ENCODE data around the gene DCX.

Gene DCX

GRCh38 chrX:111376486-111376885, 35.5 kb downstream of the DCX start:
- no peak for TF ChIP-seq CTCF (IDR thresholded peaks at IDR 0.05; ENCODE audit: low read depth, low read length)
- no peak overlapping the region for H3K4me3 ChIP-seq (ENCODE audit: low read depth, low read length)

DNA sequence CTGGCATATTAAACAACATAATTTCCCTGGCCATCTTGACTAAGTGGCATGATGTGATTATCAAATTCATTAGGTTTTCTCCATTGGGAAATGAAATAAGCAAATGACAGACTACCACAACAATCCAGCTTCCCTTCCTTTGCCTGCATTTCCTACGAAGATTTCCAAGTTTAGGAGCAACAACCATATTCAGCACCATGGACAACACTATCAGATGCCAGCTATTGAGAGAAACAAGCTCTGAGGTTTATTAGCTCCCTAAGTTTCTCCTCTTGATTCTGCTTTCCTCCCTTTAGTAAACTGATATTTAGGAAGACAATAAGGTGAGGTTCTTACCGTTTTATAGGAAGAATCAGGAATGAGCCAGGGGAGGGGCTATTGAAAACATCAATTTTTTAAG, 36.2 kb downstream of the DCX start:
- TF ChIP-seq CTCF (IDR thresholded peaks at IDR 0.05; ENCODE audit: low read depth, low read length): no peak
- H3K4me3 ChIP-seq (ENCODE audit: low read depth, low read length): no peak overlapping the region

- TF ChIP-seq CTCF (IDR thresholded peaks at IDR 0.05; ENCODE audit: low read depth, low read length): no peak
These were observed 39.9 kb downstream of the DCX start for GRCh38 chrX:111372086-111372485.

GRCh38 chrX:111365770-111366325, 46.1 kb downstream of the DCX start:
- no peak overlapping the region for H3K4me3 ChIP-seq (ENCODE audit: low read depth, low read length)
- TF ChIP-seq CTCF (IDR thresholded peaks at IDR 0.05; ENCODE audit: low read depth, low read length): no peak

More at GRCh38 chrX:111372086-111372485, 39.9 kb downstream of the DCX start:
- H3K4me3 ChIP-seq (ENCODE audit: low read depth, low read length): no peak overlapping the region

DNA sequence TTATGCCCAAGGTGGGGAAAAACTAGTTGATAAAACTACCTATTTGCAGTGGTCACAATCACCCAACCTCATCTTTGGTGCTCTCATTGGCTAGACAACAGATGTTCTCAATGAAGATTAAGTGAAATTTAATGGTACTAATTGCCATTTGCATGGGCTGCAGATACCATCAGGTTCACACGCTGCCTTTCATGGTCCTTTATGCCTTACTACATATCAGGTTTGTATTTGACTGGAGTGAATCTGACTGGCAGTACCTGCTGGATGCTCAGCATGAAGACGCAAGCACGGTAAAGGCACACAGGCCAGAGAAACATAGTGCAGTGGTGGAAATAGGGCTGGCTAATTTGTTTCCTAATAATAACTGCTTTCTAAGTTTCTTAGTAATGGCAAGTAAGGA, 48.3 kb downstream of the DCX start:
- TF ChIP-seq CTCF (IDR thresholded peaks at IDR 0.05; ENCODE audit: low read depth, low read length): no peak
- H3K4me3 ChIP-seq (ENCODE audit: low read depth, low read length): no peak overlapping the region

GRCh38 chrX:111361751-111362150, 50.2 kb downstream of the DCX start:
- TF ChIP-seq CTCF (IDR thresholded peaks at IDR 0.05; ENCODE audit: low read depth, low read length): no peak
- no peak overlapping the region for H3K4me3 ChIP-seq (ENCODE audit: low read depth, low read length)

- no peak for TF ChIP-seq CTCF (IDR thresholded peaks at IDR 0.05; ENCODE audit: low read depth, low read length)
These were observed 51.2 kb downstream of the DCX start for GRCh38 chrX:111360839-111361238.

More at GRCh38 chrX:111360839-111361238, 51.2 kb downstream of the DCX start:
- no peak overlapping the region for H3K4me3 ChIP-seq (ENCODE audit: low read depth, low read length)

Data from WI38 (cell line).